ENCODE data around the gene GALNT9. TPM values are rescaled to one million over a fixed set of nuclear protein-coding genes. Genes with fewer than 3 reads are reported as not detected.

GALNT9 gene
- polyA plus RNA-seq, 1 of the 3 experiments (the other 2 are of a cell fraction): not detected

DNA sequence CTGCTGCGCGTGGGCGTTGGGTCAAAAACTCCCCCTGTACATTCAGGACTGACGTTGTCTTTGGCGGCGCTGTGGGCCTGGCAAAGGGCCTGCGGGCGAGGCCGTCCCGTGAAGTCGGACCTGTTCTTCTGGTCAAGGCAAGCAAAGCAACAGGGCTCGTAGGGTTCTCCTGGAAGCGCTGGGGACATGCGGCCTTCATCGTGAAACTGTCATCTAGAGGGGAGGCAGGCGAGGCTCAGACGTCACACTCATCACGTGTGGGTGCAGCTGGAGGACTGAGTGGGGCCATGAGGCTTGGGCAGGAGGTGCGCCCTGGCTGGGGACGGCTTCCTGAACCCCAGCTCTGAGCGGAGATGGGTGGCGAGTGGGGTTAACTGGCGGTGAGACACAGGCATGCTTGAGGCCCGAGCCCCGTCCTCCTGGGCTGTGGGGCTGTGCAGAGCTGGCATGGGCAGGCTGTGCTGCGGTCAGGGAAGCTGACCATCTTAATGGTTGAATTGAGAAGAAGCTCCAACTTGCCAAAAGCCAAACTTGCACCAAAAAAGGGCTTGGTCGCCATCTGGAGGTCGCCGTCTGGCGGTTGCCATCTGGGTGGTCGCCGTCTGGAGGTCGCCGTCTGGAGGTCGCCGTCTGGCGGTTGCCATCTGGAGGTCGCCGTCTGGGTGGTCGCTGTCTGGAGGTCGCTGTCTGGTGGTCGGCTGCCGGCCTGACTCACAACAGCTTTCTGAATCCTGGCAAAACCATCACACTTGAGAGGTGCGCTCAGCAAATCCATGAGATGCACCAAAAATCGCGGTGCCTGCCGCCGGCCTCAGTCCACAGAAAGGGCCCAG lies 119.0 kb downstream of the GALNT9 start:
- Histone ChIP-seq H3K9ac (no peak overlapping the region), H3K9me2 (no peaks in the 10 kb centered on the region), H3K4me1 (ENCODE audit: control insufficient read depth in 1 of 2, insufficient read depth in 2 of 2, low read depth in 1 of 2, low read length in 1 of 2) (no peaks in the 10 kb centered on the region), H3K27ac (ENCODE audit: low read depth in 2 of 2, low read length in 1 of 2) (no peak overlapping the region), H3K4me3 (ENCODE audit: low read depth in 2 of 2, low read length in 1 of 2) (no peak overlapping the region), H3K9me3 (no peaks in the 10 kb centered on the region), H3K36me3 (replicated peaks in 1 of 2; ENCODE audit: control insufficient read depth in 1 of 2, insufficient read depth in 2 of 2, low read length in 1 of 2) (no peaks in the 10 kb centered on the region), H2AFZ (ENCODE audit: low read depth) (no peak overlapping the region), H3K4me2 (no peak overlapping the region), H4K20me1 (ENCODE audit: insufficient read depth) (no peaks in the 10 kb centered on the region), H3K27me3 (ENCODE audit: insufficient read depth) (peaks cover 73% of the 10 kb centered on the region), H3F3A (replicated peaks; ENCODE audit: insufficient read depth) (no peaks in the 10 kb centered on the region), H3K79me2 (ENCODE audit: insufficient read depth) (no peaks in the 10 kb centered on the region)
- POLR2A ChIA-PET: no interaction called here
- CTCF ChIA-PET: interaction anchor here (1.1 to 1.5 kb wide), 2 partner anchors 56 to 205 kb away, joined by 3 to 4 read pairs; no protein-coding TSS in a partner anchor
- no peak for DNase-seq
- TF ChIP-seq FOXJ3 (CRISPR knock-in tag; IDR thresholded peaks at IDR 0.05) (no peak), POLR2AphosphoS5 (IDR thresholded peaks at IDR 0.05; ENCODE audit: low read depth, low read length) (no peak), ZBTB33 (IDR thresholded peaks at IDR 0.05; ENCODE audit: borderline replicate concordance, low read depth) (no peak), CHD2 (IDR thresholded peaks at IDR 0.05; ENCODE audit: low read length, partially characterized antibody) (no peak), FOSL2 (IDR thresholded peaks at IDR 0.05; ENCODE audit: borderline replicate concordance, low read depth) (no peak), GABPA (IDR thresholded peaks at IDR 0.05; ENCODE audit: low read depth) (no peak), NFIC (IDR thresholded peaks at IDR 0.05; ENCODE audit: borderline replicate concordance) (no peak), EZH2phosphoT487 (IDR thresholded peaks at IDR 0.05; ENCODE audit: borderline replicate concordance, low read depth) (no peak), FOXM1 (IDR thresholded peaks at IDR 0.05; ENCODE audit: low read depth) (no peak), TCF12 (IDR thresholded peaks at IDR 0.05) (no peak), GATA2 (CRISPR knock-in tag; IDR thresholded peaks at IDR 0.05) (no peak), IRF3 (IDR thresholded peaks at IDR 0.05; ENCODE audit: low read depth, low read length) (no peak), RCOR1 (IDR thresholded peaks at IDR 0.05; ENCODE audit: low read length) (no peak), MXI1 (IDR thresholded peaks at IDR 0.05; ENCODE audit: low read depth, low read length) (no peak), YY1 (IDR thresholded peaks at IDR 0.05; ENCODE audit: low read depth) (no peak), SMC3 (IDR thresholded peaks at IDR 0.05; ENCODE audit: low read depth, low read length) (no peak), ELF1 (IDR thresholded peaks at IDR 0.05) (no peak), RAD21 (IDR thresholded peaks at IDR 0.05; ENCODE audit: low read length) (no peak)
- TF ChIP-seq, protein P1, sequence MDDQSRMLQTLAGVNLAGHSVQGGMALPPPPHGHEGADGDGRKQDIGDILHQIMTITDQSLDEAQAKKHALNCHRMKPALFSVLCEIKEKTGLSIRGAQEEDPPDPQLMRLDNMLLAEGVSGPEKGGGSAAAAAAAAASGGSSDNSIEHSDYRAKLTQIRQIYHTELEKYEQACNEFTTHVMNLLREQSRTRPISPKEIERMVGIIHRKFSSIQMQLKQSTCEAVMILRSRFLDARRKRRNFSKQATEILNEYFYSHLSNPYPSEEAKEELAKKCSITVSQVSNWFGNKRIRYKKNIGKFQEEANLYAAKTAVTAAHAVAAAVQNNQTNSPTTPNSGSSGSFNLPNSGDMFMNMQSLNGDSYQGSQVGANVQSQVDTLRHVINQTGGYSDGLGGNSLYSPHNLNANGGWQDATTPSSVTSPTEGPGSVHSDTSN (IDR thresholded peaks at IDR 0.05): no peak
- WGBS (ENCODE audit: low lambda C conversion rate): 84% methylated on average over 13 of the region's 48 CpGs

Data from SK-N-SH (cell line).